ENCODE data around the gene KCND1. TPM values are rescaled to one million over a fixed set of nuclear protein-coding genes. Genes with fewer than 3 reads are reported as not detected.
A peak's percentile ranks its signal among the peaks of the same experiment; 100 is the strongest.

KCND1 gene
- total RNA-seq, 1 experiment from 2014 or later = 0.51 TPM

- ATAC-seq (no peak), DNase-seq (no peak)
- Histone ChIP-seq H3K27me3 (ENCODE audit: low read length) (no peaks in the 10 kb centered on the region), H3F3A (ENCODE audit: low read length, unreplicated experiment) (no peaks in the 10 kb centered on the region), H3K4me1 (ENCODE audit: insufficient read depth, low read length) (no peaks in the 10 kb centered on the region), H4K20me1 (ENCODE audit: low read length) (no peaks in the 10 kb centered on the region), H3K4me2 (ENCODE audit: low read length) (no peak overlapping the region), H3K27ac (ENCODE audit: low read length) (no peak overlapping the region), H2AFZ (ENCODE audit: low read length) (no peak overlapping the region), H3K36me3 (ENCODE audit: low read depth, low read length) (no peaks in the 10 kb centered on the region), H3K9me3 (ENCODE audit: low read length) (no peaks in the 10 kb centered on the region), H3K4me3 (ENCODE audit: low read length) (no peak overlapping the region), H3K9ac (ENCODE audit: low read length) (no peak overlapping the region), H3K9me2 (replicated peaks; ENCODE audit: low read length) (no peaks in the 10 kb centered on the region), H3K79me2 (ENCODE audit: low read length) (no peaks in the 10 kb centered on the region)
- ChIA-PET CTCF (no interaction called here), POLR2A (ENCODE audit: unreplicated experiment) (no interaction called here)
- no TSS peak for BruUV-seq (replicated peaks)
- intact Hi-C loops (cut with micrococcal nuclease) = no loop called here
- TF ChIP-seq CTCF (conservative IDR thresholded peaks at IDR 0.05; ENCODE audit: low read depth, low read length) (no peak), EZH2 (IDR thresholded peaks at IDR 0.05; ENCODE audit: low read length, unreplicated experiment) (no peak), EZH2phosphoT487 (IDR thresholded peaks at IDR 0.05; ENCODE audit: borderline replicate concordance, low read length) (no peak)
These were observed 47.4 kb upstream of the KCND1 start for GRCh38 chrX:49019050-49019449.

- ATAC-seq = peak; percentile 73
- H3K4me3 ChIP-seq (ENCODE audit: low read length) = peak overlapping the region; percentile 49
- H3K27me3 ChIP-seq (ENCODE audit: low read length) = no peaks in the 10 kb centered on the region
- no peak overlapping the region for H3K9ac ChIP-seq (ENCODE audit: low read length)
- ChIA-PET POLR2A (ENCODE audit: unreplicated experiment) (interaction anchor here (0.6 kb wide), 1 partner anchor 36 kb away, joined by 9 read pairs; no protein-coding TSS in a partner anchor), CTCF (no interaction called here)
- H3K9me2 ChIP-seq (replicated peaks; ENCODE audit: low read length) = 0 out of 2 replicates have a peak, but pooled peaks cover 3% of the 10 kb centered on the region
- no peaks in the 10 kb centered on the region for H3F3A ChIP-seq (ENCODE audit: low read length, unreplicated experiment)
- H4K20me1 ChIP-seq (ENCODE audit: low read length) = no peaks in the 10 kb centered on the region
- peak overlapping the region; percentile 74 for H2AFZ ChIP-seq (ENCODE audit: low read length)
- H3K36me3 ChIP-seq (ENCODE audit: low read depth, low read length) = no peaks in the 10 kb centered on the region
- peaks cover 15% of the 10 kb centered on the region for H3K79me2 ChIP-seq (ENCODE audit: low read length)
- intact Hi-C loops (cut with micrococcal nuclease) = no loop called here
- H3K4me1 ChIP-seq (ENCODE audit: insufficient read depth, low read length) = no peaks in the 10 kb centered on the region
- no peak overlapping the region for H3K27ac ChIP-seq (ENCODE audit: low read length)
- DNase-seq = peak; percentile 60
- no TSS peak for BruUV-seq (replicated peaks)
- TF ChIP-seq EZH2 (IDR thresholded peaks at IDR 0.05; ENCODE audit: low read length, unreplicated experiment) = no peak
- no peak for TF ChIP-seq EZH2phosphoT487 (IDR thresholded peaks at IDR 0.05; ENCODE audit: borderline replicate concordance, low read length)
- TF ChIP-seq CTCF (conservative IDR thresholded peaks at IDR 0.05; ENCODE audit: low read depth, low read length) = no peak
- no peaks in the 10 kb centered on the region for H3K9me3 ChIP-seq (ENCODE audit: low read length)
- peak overlapping the region; percentile 69 for H3K4me2 ChIP-seq (ENCODE audit: low read length)
These were observed 32.1 kb upstream of the KCND1 start for GRCh38 chrX:49003696-49004095.

All from PC-3 (cell line).